ENCODE data around the gene S100A8.

GRCh38 chr1:153353226-153353947 is 37.5 kb downstream of the S100A8 start:
- TF ChIP-seq POLR2A (IDR thresholded peaks at IDR 0.05) (no peak), CTCF (IDR thresholded peaks at IDR 0.05) (no peak), EP300 (IDR thresholded peaks at IDR 0.05) (no peak)
